H1 (cell line): ENCODE measurements around the gene DAB2IP.

Experiments used
- ASH2L ChIP-seq: fragments of 200-600, 300-600 bp; sonication (generic); IDR thresholded peaks from one replicate; pipeline ENCODE4 v1.7.1; 2017; ENCODE audit warnings: low read length
- CBX5 ChIP-seq: fragments of 300-800, 300-1000 bp; sonication (generic); IDR thresholded peaks from 2 replicates; pipeline ENCODE4 v1.7.1; 2016; ENCODE audit warnings: antibody characterized with exemption, low read length, low read depth
- EP300 ChIP-seq, 2 experiments: IDR thresholded peaks; 1 replicate in 1 of 2; 2 replicates in 1 of 2; pipeline ENCODE4 v1.6.1; 2011 to 2012; ENCODE audit warnings: low read depth in 2 of 2, low read length in 2 of 2, mild to moderate bottlenecking in 2 of 2, borderline replicate concordance in 1 of 2, inconsistent platforms in 1 of 2, moderate library complexity in 1 of 2
- EZH2 ChIP-seq: fragments of 200-600 bp; sonication (generic); IDR thresholded peaks from 2 replicates; pipeline ENCODE4 v1.7.1; 2012; ENCODE audit warnings: low read depth, mild to moderate bottlenecking, moderate library complexity, low read length, inconsistent platforms; ENCODE audit not compliant: severe bottlenecking
- GTF2F1 ChIP-seq: IDR thresholded peaks from 2 replicates; pipeline ENCODE4 v1.6.1; 2012; ENCODE audit warnings: low read depth, low read length, improper control_type of control experiment, borderline replicate concordance
- POLR2A ChIP-seq, 2 experiments: IDR thresholded peaks; 1 replicate in 1 of 2; 2 replicates in 1 of 2; pipeline ENCODE4 v1.6.1; 2011; ENCODE audit warnings: low read depth in 2 of 2, low read length in 2 of 2, mild to moderate bottlenecking in 2 of 2; ENCODE audit errors: control extremely low read depth in 1 of 2
- POLR2AphosphoS5 ChIP-seq: IDR thresholded peaks from 2 replicates; pipeline ENCODE4 v1.6.1; 2011; ENCODE audit warnings: low read depth, low read length
- SIRT6 ChIP-seq: IDR thresholded peaks from one replicate; pipeline ENCODE4 v1.7.1; 2012; ENCODE audit warnings: low read length, inconsistent platforms
- SP2 ChIP-seq: IDR thresholded peaks from 2 replicates; pipeline ENCODE4 v1.6.1; 2012; ENCODE audit warnings: mild to moderate bottlenecking, low read length, inconsistent platforms
- TAF1 ChIP-seq: IDR thresholded peaks from 2 replicates; pipeline ENCODE4 v1.6.1; 2011; ENCODE audit warnings: mild to moderate bottlenecking, low read depth, low read length
- YY1 ChIP-seq: IDR thresholded peaks from 2 replicates; pipeline ENCODE4 v1.6.1; 2011; ENCODE audit warnings: low read depth, mild to moderate bottlenecking, low read length
- TF ChIP-seq, protein P1 (sequence below): IDR thresholded peaks from 2 replicates; pipeline ENCODE4 v1.6.1; 2011; ENCODE audit warnings: low read depth, mild to moderate bottlenecking, low read length; ENCODE audit not compliant: insufficient read depth
- TF ChIP-seq, protein P2 (sequence below), 3 experiments: IDR thresholded peaks; 1 replicate in 2 of 3; 2 replicates in 1 of 3; pipeline versions ENCODE4 v1.5.1 to v1.6.1; 2011; ENCODE audit warnings: low read length in 3 of 3, mild to moderate bottlenecking in 3 of 3, inconsistent platforms in 2 of 3, low read depth in 1 of 3, moderate library complexity in 1 of 3; ENCODE audit not compliant: insufficient read depth in 1 of 3; ENCODE audit errors: control extremely low read depth in 1 of 3

DNA sequence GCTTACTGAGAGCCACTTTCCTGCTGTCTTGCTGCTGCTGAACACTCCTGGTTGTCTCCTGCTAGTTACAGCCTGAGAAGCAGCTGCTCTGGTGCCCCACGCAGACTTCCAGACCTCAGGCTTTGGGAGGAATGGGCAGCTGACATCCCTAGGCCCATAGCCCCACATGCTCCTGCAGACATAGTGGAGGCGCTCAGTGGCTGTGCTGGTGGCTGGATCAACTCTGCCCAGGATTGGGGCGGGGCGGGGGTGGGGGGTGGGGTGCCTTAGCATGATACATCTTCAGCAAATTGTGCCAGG is 93.9 kb downstream of the DAB2IP start:
- TF ChIP-seq, protein P1, sequence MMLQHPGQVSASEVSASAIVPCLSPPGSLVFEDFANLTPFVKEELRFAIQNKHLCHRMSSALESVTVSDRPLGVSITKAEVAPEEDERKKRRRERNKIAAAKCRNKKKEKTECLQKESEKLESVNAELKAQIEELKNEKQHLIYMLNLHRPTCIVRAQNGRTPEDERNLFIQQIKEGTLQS, result no peak
- no peak for TF ChIP-seq POLR2AphosphoS5
- TF ChIP-seq, protein P2, sequence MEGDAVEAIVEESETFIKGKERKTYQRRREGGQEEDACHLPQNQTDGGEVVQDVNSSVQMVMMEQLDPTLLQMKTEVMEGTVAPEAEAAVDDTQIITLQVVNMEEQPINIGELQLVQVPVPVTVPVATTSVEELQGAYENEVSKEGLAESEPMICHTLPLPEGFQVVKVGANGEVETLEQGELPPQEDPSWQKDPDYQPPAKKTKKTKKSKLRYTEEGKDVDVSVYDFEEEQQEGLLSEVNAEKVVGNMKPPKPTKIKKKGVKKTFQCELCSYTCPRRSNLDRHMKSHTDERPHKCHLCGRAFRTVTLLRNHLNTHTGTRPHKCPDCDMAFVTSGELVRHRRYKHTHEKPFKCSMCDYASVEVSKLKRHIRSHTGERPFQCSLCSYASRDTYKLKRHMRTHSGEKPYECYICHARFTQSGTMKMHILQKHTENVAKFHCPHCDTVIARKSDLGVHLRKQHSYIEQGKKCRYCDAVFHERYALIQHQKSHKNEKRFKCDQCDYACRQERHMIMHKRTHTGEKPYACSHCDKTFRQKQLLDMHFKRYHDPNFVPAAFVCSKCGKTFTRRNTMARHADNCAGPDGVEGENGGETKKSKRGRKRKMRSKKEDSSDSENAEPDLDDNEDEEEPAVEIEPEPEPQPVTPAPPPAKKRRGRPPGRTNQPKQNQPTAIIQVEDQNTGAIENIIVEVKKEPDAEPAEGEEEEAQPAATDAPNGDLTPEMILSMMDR (IDR thresholded peaks at IDR 0.05; ENCODE audit: control extremely low read depth in 1 of 3, insufficient read depth in 1 of 3, low read depth in 1 of 3, low read length in 3 of 3), result no peak
- no peak for TF ChIP-seq YY1
- no peak for TF ChIP-seq SIRT6
- TF ChIP-seq EZH2, result no peak
- TF ChIP-seq POLR2A (IDR thresholded peaks at IDR 0.05; ENCODE audit: control extremely low read depth in 1 of 2, low read depth in 2 of 2, low read length in 2 of 2), result no peak
- no peak for TF ChIP-seq SP2
- no peak for TF ChIP-seq ASH2L
- no peak for TF ChIP-seq EP300 (IDR thresholded peaks at IDR 0.05; ENCODE audit: borderline replicate concordance in 1 of 2, low read depth in 2 of 2, low read length in 2 of 2)
- no peak for TF ChIP-seq CBX5
- TF ChIP-seq TAF1, result no peak
- TF ChIP-seq GTF2F1, result no peak
